A673 (cell line): ENCODE measurements around the gene PRKG1.
A peak's percentile ranks its signal among the peaks of the same experiment; 100 is the strongest.

Experiments
- EZH2 ChIP-seq: fragments of 200-600 bp; sonication (generic); IDR thresholded peaks from 2 replicates; pipeline ENCODE4 v1.6.1; 2017; ENCODE audit warnings: borderline replicate concordance, low read depth, mild to moderate bottlenecking, mixed read lengths, antibody characterized with exemption, low read length; ENCODE audit not compliant: poor library complexity, severe bottlenecking
- TF ChIP-seq, protein P1 (sequence below): fragments of 300-800, 200-600 bp; sonication (generic); conservative IDR thresholded peaks from 2 replicates; pipeline ENCODE4 v1.5.1; 2017; ENCODE audit warnings: low read depth, mild to moderate bottlenecking, antibody characterized with exemption, low read length, moderate library complexity, mixed read lengths

DNA sequence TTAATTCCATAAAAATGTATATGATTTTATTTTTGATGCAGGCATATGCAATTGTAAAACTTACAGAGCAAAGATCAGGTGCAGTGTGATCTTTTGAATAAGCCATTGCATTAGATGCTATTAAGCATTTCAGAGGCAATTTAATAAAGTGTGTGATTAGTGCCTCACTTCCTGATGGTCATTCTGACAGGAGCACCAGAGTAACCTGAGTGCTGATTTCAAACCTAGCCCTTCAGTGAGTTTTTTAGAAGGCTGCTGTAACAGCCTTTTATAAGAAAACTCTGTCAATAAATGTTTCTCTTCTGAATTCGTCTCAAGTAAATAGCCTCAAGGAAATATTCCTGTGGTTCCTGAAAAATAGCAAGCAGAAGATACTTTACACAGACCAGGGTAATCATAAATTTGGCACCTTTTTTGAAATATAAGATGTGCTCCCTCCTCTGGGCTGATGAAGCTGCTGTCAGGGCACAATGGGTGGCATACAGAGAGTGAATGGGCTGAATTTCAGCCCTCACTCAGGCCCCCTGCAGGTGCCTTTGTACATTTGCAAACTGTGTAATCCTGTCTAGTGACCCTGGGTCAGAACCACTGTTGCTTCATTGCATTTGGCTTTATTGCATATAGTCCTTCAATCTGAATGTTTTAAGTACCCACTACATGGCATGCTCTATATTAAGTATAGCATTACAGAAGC, 818.8 kb downstream of the PRKG1 start:
- TF ChIP-seq EZH2 = no peak
- TF ChIP-seq, protein P1, sequence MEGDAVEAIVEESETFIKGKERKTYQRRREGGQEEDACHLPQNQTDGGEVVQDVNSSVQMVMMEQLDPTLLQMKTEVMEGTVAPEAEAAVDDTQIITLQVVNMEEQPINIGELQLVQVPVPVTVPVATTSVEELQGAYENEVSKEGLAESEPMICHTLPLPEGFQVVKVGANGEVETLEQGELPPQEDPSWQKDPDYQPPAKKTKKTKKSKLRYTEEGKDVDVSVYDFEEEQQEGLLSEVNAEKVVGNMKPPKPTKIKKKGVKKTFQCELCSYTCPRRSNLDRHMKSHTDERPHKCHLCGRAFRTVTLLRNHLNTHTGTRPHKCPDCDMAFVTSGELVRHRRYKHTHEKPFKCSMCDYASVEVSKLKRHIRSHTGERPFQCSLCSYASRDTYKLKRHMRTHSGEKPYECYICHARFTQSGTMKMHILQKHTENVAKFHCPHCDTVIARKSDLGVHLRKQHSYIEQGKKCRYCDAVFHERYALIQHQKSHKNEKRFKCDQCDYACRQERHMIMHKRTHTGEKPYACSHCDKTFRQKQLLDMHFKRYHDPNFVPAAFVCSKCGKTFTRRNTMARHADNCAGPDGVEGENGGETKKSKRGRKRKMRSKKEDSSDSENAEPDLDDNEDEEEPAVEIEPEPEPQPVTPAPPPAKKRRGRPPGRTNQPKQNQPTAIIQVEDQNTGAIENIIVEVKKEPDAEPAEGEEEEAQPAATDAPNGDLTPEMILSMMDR = 0 out of 2 replicates have a peak, but pooled peaks have one; percentile 18
